T-helper 1 cell treated with Interleukin-12 subunit alpha and Interleukin-12 subunit beta and Interleukin-4 antibody, amounts not matched to agents 30 μg/mL and 1 μg/mL, for 36 hours (primary cell): ENCODE data around the gene PRKN.
"Not testable (repeated sequence)": the region's sequence is repeated elsewhere in the genome, so short reads cannot be mapped to it uniquely, and the experiment has no call there.

ENCODE experiments used
- H3K27ac Mint-ChIP-seq: one replicate; pipeline ENCODE4 v1.8.0; 2021; ENCODE audit warnings: mild to moderate bottlenecking, mixed read lengths
- H3K27me3 Mint-ChIP-seq: one replicate; pipeline ENCODE4 v1.8.0; 2021; ENCODE audit warnings: low read depth, mixed read lengths
- H3K36me3 Mint-ChIP-seq: one replicate; pipeline ENCODE4 v1.8.0; 2021; ENCODE audit warnings: low read depth, mixed read lengths
- H3K4me1 Mint-ChIP-seq: one replicate; pipeline ENCODE4 v1.8.0; 2021; ENCODE audit warnings: low read depth, mixed read lengths
- H3K4me3 Mint-ChIP-seq: one replicate; pipeline ENCODE4 v1.8.0; 2021; ENCODE audit warnings: mild to moderate bottlenecking, moderate library complexity, mixed read lengths
- H3K9me3 Mint-ChIP-seq: one replicate; pipeline ENCODE4 v1.8.0; 2021; ENCODE audit warnings: mixed read lengths

PRKN gene

DNA sequence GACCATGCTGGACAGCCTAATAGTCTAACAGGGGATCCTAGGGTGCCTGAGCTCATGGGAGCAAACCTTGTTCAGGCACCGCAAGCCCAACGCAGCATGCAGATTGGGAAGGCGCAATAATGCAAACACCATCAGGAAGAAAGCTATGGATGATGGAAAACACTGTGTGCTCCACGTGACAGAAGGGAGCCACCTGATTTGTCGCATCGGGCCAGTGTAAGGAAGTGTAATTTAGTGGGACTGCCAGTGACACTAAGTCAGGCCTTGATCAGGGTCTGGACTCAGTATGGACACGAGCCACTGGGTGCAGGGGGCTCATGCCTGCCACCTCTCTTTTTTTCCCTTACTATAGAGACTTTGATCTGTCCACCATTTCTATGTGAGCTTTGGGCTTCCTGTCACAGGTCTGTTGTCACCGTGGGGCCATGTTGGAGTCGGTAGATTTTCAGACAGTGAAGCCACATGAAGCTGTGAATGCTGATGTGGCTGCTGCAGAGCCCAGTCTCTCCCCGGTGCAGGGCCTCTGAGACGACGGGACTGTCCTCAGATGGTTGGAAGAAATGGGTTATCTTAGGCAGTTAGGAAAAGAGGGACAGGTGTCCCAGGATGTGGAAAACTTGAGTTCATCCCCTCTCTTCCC lies 1379.5 kb downstream of the PRKN start:
- Mint-ChIP-seq H3K27ac (no peak overlapping the region), H3K4me1 (no peaks in the 10 kb centered on the region), H3K9me3 (no peaks in the 10 kb centered on the region), H3K36me3 (no peaks in the 10 kb centered on the region), H3K4me3 (no peak overlapping the region), H3K27me3 (no peaks in the 10 kb centered on the region)

DNA sequence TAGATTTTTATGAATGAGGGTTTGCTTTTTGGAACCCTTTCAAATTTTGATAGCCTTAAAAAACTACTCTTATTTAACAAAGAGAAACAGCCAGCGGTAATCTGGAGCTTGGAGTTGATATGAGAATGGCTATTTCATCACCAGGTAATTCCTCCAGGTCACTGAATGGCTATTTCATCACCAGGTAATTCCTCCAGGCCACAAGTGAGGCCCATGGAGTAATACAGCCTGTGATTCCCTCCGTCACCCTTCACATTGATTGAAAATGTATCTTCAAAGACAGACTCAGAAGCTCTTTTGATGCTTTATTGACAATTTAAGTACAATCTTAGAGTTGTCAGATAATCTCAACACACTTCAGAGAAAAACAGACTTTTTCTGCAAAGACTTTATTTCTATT lies 1380.4 kb downstream of the PRKN start:
- Mint-ChIP-seq H3K36me3 (no peaks in the 10 kb centered on the region), H3K27ac (no peak overlapping the region), H3K27me3 (no peaks in the 10 kb centered on the region), H3K4me3 (no peak overlapping the region), H3K9me3 (no peaks in the 10 kb centered on the region), H3K4me1 (no peaks in the 10 kb centered on the region)

DNA sequence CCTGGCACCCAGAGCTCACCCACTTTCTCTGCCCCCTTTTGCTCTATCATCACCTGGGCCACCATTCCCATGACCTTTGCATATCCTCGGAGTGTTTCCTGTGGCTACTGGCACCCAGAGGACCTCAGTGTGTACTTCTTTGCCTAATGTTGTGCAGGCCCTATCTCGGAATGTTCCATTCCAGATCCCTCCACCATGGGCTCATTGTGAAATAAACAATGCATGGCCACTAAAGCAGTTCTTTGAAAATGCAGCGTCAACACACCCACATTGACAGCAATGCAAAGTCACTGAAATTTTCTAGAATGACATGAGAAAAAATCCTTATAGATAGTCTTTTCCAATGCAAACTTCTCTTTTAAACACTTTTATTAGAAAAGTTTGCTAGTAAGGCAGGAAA lies 1380.8 kb downstream of the PRKN start:
- H3K36me3 Mint-ChIP-seq: no peaks in the 10 kb centered on the region
- no peak overlapping the region for H3K4me3 Mint-ChIP-seq
- H3K9me3 Mint-ChIP-seq: no peaks in the 10 kb centered on the region

DNA sequence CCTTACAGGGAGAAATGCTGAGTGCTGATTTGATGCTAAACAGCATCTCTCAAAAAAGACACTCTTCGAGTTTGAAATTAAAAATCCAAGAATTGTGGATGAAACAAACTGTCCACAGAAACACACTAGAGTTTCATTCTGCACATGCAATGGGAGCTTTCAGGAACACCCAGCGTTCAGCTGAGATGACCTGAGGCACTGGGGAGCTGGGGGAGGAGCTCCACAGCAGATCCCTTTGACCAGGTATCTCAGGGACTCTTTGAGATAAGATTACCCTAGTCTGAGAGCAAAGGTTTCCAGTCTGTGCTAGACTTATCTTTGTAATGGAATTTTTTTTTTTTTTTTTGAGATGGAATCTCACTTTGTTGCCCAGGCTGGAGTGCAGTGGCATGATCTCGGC lies 1382.9 kb downstream of the PRKN start:
- no peaks in the 10 kb centered on the region for H3K27me3 Mint-ChIP-seq
- H3K36me3 Mint-ChIP-seq: no peaks in the 10 kb centered on the region
- no peaks in the 10 kb centered on the region for H3K4me1 Mint-ChIP-seq
- no peak overlapping the region for H3K27ac Mint-ChIP-seq
- no peaks in the 10 kb centered on the region for H3K9me3 Mint-ChIP-seq
- H3K4me3 Mint-ChIP-seq: no peak overlapping the region

More for the DNA sequence above, 1380.8 kb downstream of the PRKN start:
- H3K4me1 Mint-ChIP-seq: no peaks in the 10 kb centered on the region
- H3K27me3 Mint-ChIP-seq: no peaks in the 10 kb centered on the region
- no peak overlapping the region for H3K27ac Mint-ChIP-seq

DNA sequence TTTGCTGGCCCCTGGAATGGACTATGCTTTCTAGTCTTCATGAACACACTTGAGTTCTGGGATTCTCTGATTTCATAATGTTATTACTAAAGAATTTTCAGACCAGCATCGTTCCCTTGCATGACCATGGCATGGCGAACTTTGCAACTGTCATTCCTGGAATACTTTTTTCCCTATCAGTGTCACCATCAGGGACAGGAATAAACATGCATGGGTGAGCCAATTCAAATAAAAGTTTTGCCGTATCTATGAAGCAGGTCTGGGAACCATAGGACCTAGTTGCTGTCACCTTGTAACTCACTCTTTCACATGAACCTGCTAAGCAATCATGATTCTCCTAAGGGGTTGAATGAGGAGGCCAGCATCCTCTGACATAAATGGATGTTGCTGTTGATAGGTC lies 1385.5 kb downstream of the PRKN start:
- Mint-ChIP-seq H3K4me3 (no peak overlapping the region), H3K9me3 (no peaks in the 10 kb centered on the region), H3K36me3 (no peaks in the 10 kb centered on the region), H3K27me3 (no peaks in the 10 kb centered on the region), H3K27ac (no peak overlapping the region), H3K4me1 (no peaks in the 10 kb centered on the region)

DNA sequence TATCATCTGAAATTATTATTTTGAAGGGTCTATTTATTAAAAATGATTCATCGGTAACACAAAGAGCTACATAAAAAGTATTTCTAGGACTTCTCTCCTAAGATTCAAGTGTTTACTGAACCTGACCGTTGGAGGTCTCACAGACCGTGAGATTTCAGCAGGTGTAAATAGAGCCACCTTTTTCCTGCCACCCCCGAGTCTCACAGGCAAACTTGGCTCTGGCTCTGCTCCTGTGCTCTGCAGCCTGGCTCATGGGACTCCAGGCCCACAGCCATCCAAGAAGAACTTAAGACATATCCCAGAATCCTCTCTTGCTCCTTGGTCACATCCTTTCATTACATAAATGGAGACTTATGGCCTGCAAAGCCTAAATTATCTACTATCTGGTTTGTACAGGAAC lies 1385.9 kb downstream of the PRKN start:
- Mint-ChIP-seq H3K36me3 (no peaks in the 10 kb centered on the region), H3K4me1 (no peaks in the 10 kb centered on the region), H3K27ac (no peak overlapping the region), H3K27me3 (no peaks in the 10 kb centered on the region), H3K9me3 (no peaks in the 10 kb centered on the region), H3K4me3 (no peak overlapping the region)

DNA sequence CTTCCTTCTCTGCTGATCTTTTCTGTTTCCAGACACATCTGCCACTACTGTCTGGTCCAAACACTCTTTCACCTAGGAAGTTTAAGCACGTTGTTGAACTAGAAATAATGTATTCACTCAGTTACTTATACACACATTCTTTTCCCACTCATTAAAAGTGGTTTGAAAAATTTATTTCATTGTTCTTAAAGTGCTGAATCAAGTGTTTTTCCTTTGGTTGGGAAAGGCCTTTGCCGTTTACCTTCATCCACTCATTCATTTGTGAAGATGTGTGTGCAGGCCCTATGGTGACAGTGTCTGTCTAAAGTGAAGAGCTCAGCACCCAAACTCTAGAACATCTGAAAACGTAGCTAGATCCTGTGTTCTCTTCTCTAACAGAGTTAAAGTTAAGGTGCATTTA lies 1389.6 kb downstream of the PRKN start:
- H3K4me1 Mint-ChIP-seq: no peaks in the 10 kb centered on the region
- no peaks in the 10 kb centered on the region for H3K36me3 Mint-ChIP-seq
- H3K27ac Mint-ChIP-seq: no peak overlapping the region
- no peaks in the 10 kb centered on the region for H3K9me3 Mint-ChIP-seq
- no peaks in the 10 kb centered on the region for H3K27me3 Mint-ChIP-seq
- H3K4me3 Mint-ChIP-seq: no peak overlapping the region

DNA sequence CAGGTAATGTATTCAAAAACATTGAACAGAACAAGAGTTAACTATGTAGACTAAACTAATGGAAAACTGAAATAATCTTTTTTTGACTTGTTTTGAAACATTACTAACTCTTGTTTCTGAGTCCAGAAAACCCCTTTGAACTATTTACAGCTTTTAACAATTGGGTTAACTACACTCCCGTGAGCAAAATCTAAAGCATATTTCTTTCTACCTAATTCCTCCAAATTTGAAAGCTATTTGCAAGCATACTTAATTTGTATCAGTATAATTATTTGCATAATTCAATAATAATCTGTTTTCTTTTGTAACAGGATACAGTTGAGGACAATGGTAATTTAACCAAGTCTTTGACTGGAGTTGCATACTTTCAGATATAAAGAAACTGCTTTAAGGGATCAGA lies 1391.1 kb downstream of the PRKN start:
- Mint-ChIP-seq H3K27ac (no peak overlapping the region), H3K4me1 (no peaks in the 10 kb centered on the region), H3K9me3 (no peaks in the 10 kb centered on the region), H3K4me3 (no peak overlapping the region), H3K36me3 (no peaks in the 10 kb centered on the region), H3K27me3 (peaks cover 4% of the 10 kb centered on the region)

DNA sequence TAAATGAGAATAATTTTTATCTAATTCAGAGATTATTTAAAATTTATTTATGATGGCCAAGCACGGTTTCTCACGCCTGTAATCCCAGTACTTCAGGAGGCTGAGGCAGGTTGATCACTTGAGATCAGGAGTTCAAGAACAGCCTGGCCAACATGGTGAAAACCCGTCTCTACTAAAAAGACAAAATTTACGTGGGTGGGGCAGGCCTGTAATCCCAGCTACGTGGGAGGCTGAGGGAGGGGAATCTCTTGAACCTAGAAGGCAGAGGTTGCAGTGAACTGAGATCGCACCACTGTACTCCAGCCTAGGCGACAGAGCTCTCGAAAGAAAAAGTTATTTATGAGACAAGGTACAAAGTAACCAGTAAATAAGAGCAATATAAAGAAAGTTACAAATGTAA lies 1394.2 kb downstream of the PRKN start:
- Mint-ChIP-seq H3K4me3 (no peak overlapping the region), H3K27ac (no peak overlapping the region), H3K9me3 (no peaks in the 10 kb centered on the region), H3K27me3 (peaks cover 4% of the 10 kb centered on the region), H3K4me1 (no peaks in the 10 kb centered on the region), H3K36me3 (no peaks in the 10 kb centered on the region)

DNA sequence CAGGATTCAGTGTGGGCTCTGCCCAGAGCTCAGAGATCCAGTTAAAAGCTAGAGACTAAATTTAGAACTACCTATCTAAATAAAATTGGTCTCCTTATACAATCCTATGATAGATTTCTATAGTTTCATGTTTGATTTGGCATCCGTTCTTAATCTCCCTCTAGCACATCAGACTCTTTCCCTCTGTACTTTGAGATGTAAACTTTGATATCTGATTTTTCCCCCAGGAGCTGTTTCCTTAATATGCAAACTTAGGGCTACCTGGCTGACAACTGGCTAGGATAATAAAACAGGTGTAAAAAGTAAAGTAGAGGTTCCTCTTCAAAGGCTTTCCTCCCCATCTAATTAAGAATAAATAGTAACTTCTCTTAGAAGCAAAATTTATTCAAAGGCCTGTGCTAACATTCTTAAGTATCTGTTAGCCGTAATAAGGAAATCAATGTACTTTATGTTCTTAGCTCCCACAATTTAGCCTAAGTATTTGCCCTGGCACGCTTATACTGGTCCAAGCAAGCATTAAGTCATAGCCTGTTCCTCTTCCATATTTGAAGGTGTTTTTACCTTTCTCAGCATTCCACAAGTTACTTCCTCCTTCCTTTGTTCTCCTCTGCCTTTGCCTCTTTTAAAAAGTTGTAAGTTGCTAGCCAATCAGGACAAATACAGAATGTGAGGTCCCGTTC lies 1396.0 kb downstream of the PRKN start:
- not testable (repeated sequence) for H3K9me3 Mint-ChIP-seq, H3K27me3 Mint-ChIP-seq, H3K4me1 Mint-ChIP-seq, H3K36me3 Mint-ChIP-seq, H3K27ac Mint-ChIP-seq, H3K4me3 Mint-ChIP-seq

DNA sequence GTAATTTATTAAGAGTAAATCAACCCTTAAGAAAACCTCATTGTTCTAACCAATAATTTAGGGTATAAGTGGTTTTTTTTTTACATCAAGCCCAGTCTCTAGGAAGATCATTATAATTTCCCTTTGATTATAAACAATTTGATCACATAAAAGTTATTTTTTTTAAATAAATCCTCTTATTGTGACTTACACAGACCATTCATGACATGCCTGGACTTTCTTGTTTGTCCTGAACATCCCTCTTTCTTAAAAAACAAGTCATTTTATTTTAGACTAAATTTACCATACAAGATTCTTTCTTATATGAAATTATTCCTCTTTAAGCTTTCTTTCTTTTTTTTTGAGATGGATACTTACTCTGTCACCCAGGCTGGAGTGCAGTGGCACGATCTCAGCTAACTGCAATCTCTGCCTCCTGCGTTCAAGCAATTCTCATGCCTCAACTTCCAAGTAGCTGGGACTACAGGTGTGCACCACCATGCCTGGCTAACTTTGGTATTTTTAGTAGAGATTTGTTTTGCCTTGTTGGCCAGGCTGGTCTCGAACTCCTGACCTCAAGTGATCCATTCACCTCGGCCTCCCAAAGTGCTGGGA lies 1400.1 kb downstream of the PRKN start:
- no peaks in the 10 kb centered on the region for H3K4me1 Mint-ChIP-seq
- peaks cover 18% of the 10 kb centered on the region for H3K9me3 Mint-ChIP-seq
- no peaks in the 10 kb centered on the region for H3K36me3 Mint-ChIP-seq
- no peak overlapping the region for H3K4me3 Mint-ChIP-seq
- no peak overlapping the region for H3K27ac Mint-ChIP-seq
- peaks cover 8% of the 10 kb centered on the region for H3K27me3 Mint-ChIP-seq

DNA sequence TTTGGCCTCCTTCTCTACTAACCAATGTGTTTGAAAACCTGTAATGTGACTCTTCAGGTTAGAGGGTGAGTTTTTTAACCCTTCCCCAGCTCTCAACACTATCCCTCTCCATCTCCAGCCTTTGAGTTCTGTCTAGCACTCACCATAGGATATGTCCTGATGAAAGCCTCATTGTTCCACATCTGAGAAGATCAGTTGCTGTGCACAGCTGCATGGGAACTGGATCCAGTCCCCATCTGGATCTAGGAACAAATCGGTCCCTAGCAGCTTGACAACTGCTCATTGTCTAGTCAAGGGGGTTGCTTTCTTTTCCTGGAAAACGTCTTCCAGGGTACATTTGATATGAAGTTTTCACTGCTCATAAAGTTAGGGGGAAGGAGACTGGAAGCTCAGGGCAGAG lies 1408.3 kb downstream of the PRKN start:
- H3K4me3 Mint-ChIP-seq: no peak overlapping the region
- no peaks in the 10 kb centered on the region for H3K4me1 Mint-ChIP-seq
- peaks cover 4% of the 10 kb centered on the region for H3K9me3 Mint-ChIP-seq
- no peak overlapping the region for H3K27ac Mint-ChIP-seq
- no peaks in the 10 kb centered on the region for H3K36me3 Mint-ChIP-seq
- H3K27me3 Mint-ChIP-seq: peaks cover 9% of the 10 kb centered on the region

DNA sequence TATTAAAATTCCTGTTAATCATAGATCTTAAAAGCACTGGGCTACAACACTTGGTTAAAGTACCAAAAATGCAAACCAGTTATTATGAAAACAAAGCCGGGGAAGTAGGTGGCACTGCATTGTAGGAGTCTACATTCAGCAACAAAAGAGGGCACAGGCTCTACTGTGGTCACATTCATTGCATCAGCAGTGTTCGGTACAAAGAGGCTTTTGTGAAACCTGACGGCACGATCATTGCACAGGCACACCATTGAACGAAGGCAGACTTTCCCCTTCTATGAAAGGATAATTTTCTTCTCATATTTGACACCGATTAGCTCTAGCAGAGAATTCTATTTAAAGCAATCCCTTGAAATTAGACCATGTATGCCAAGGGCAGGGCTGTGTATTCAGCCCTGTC lies 1409.1 kb downstream of the PRKN start:
- Mint-ChIP-seq H3K4me1 (no peaks in the 10 kb centered on the region), H3K4me3 (no peak overlapping the region), H3K9me3 (peaks cover 4% of the 10 kb centered on the region), H3K36me3 (no peaks in the 10 kb centered on the region), H3K27ac (no peak overlapping the region), H3K27me3 (peaks cover 9% of the 10 kb centered on the region)

DNA sequence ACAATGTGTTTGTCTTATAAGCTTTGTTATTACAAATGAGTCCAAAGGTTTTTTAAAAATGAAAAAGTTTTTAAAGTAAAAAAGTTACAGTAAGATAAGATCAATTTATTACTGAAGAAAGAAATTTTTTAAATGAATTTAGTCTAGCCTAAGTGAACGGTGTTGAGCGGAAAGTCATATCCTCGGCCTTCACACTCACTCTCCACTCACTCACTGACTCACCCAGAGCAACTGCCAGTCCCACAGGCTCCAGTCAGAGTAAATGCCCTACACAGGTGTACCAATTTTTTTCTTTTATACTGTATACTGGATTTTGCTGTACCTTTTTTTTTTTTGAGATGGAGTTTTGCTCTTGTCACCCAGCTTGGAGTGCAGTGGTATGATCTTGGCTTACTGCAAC lies 1411.0 kb downstream of the PRKN start:
- no peaks in the 10 kb centered on the region for H3K4me1 Mint-ChIP-seq
- no peaks in the 10 kb centered on the region for H3K9me3 Mint-ChIP-seq
- no peak overlapping the region for H3K27ac Mint-ChIP-seq
- no peak overlapping the region for H3K4me3 Mint-ChIP-seq
- no peaks in the 10 kb centered on the region for H3K36me3 Mint-ChIP-seq
- peaks cover 12% of the 10 kb centered on the region for H3K27me3 Mint-ChIP-seq

DNA sequence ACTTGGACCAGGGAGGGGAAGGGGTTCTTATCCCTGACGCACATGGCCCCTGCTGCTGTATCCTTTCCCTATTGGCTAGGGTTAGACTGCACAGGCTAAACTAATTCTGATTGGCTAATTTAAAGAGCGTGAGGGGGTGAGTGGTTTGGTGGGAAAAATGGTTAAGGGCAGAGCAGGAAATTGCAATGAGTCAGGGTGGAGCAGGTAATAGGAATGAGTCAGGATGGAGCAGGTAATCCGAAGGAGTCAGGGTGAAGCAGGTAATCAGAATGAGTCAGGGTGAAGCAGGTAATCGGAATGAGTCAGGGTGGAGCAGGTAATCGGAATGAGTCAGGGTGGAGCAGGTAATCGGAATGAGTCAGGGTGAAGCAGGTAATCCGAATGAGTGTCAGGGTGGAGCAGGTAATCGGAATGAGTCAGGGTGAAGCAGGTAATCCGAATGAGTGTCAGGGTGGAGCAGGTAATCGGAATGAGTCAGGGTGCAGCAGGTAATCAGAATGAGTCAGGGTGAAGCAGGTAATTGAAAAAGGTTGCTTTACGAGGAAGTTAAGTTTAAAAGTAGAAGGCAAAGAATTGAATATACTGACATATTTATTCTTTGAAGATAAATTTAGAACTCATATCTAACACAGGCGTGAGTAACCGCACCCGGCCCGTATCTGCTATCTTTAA lies 1412.2 kb downstream of the PRKN start:
- not testable (repeated sequence) for H3K27ac Mint-ChIP-seq, H3K4me3 Mint-ChIP-seq, H3K9me3 Mint-ChIP-seq, H3K36me3 Mint-ChIP-seq, H3K4me1 Mint-ChIP-seq
- peaks cover 12% of the 10 kb centered on the region for H3K27me3 Mint-ChIP-seq
